Endothelial cell (in vitro differentiated cells): ENCODE data around the gene IFIT1B. TPM values are rescaled to one million over a fixed set of nuclear protein-coding genes. Genes with fewer than 3 reads are reported as not detected.

Experiments
- DNase-seq: peaks from one replicate; pipeline ENCODE4 v3.0.0; 2021; ENCODE audit warnings: low spot score
- H3K27ac Mint-ChIP-seq: one replicate; pipeline ENCODE4 v1.8.0; 2021; ENCODE audit warnings: mixed read lengths, inconsistent platforms; ENCODE audit not compliant: unreplicated experiment
- H3K27me3 Mint-ChIP-seq: one replicate; pipeline ENCODE4 v1.8.0; 2021; ENCODE audit warnings: mild to moderate bottlenecking, moderate library complexity, mixed read lengths, inconsistent platforms; ENCODE audit not compliant: unreplicated experiment
- H3K36me3 Mint-ChIP-seq: one replicate; pipeline ENCODE4 v1.8.0; 2021; ENCODE audit warnings: mild to moderate bottlenecking, low read depth, mixed read lengths, inconsistent platforms; ENCODE audit not compliant: unreplicated experiment
- H3K4me1 Mint-ChIP-seq: one replicate; pipeline ENCODE4 v1.8.0; 2021; ENCODE audit warnings: mild to moderate bottlenecking, mixed read lengths, inconsistent platforms; ENCODE audit not compliant: unreplicated experiment
- H3K4me3 Mint-ChIP-seq: one replicate; pipeline ENCODE4 v1.8.0; 2021; ENCODE audit warnings: mild to moderate bottlenecking, mixed read lengths, inconsistent platforms; ENCODE audit not compliant: unreplicated experiment
- H3K9me3 Mint-ChIP-seq: one replicate; pipeline ENCODE4 v1.8.0; 2021; ENCODE audit warnings: mixed read lengths, inconsistent platforms; ENCODE audit not compliant: unreplicated experiment
- CTCF ChIP-seq: fragments of 200-600 bp; sonication (generic); IDR thresholded peaks from one replicate; pipeline ENCODE4 v1.5.0; 2021; ENCODE audit warnings: antibody characterized with exemption; ENCODE audit not compliant: unreplicated experiment
- total RNA-seq: library from RNA; stranded (reverse); fragmentation: NEBNext Ultra II Directional; extraction: Animal tissue kit (Norgen Biotek cat#: 25700); gene quantifications from one replicate; pipeline ENCODE4 v1.2.1, GENCODE V29; 2021; ENCODE audit not compliant: unreplicated experiment

The IFIT1B gene
- total RNA-seq, 1 donor from 2014 or later = not detected

GRCh38 chr10:89431977-89432376 lies 54.1 kb downstream of the IFIT1B start:
- no peak for TF ChIP-seq CTCF
- no peak overlapping the region for H3K27ac Mint-ChIP-seq
- H3K9me3 Mint-ChIP-seq = no peaks in the 10 kb centered on the region
- DNase-seq = no peak
- H3K4me1 Mint-ChIP-seq = no peaks in the 10 kb centered on the region
- no peak overlapping the region for H3K4me3 Mint-ChIP-seq
- no peaks in the 10 kb centered on the region for H3K27me3 Mint-ChIP-seq
- H3K36me3 Mint-ChIP-seq = no peaks in the 10 kb centered on the region

Other genes with a start within 250 kb of the IFIT1B start
- 10.0 TPM for gene CH25H, start 170.7 kb upstream of the IFIT1B start, total RNA-seq
- 84.2 TPM for gene LIPA, start 126.3 kb upstream of the IFIT1B start, total RNA-seq
- 0.80 TPM for gene IFIT2, start 76.0 kb upstream of the IFIT1B start, total RNA-seq
- gene IFIT3, start 50.1 kb upstream of the IFIT1B start, total RNA-seq = 16.8 TPM
- gene IFIT1, start 14.6 kb downstream of the IFIT1B start, total RNA-seq = 2.0 TPM
- 8.2 TPM for gene IFIT5, start 36.5 kb downstream of the IFIT1B start, total RNA-seq
- 0.21 TPM for gene SLC16A12, start 157.5 kb downstream of the IFIT1B start, total RNA-seq